Aorta (tissue), 5 donors: ENCODE data around the gene CHKB. TPM values are rescaled to one million over a fixed set of nuclear protein-coding genes. Genes with fewer than 3 reads are reported as not detected.

Source experiments
- ATAC-seq: fragments of 200-7000 bp; cut with Tn5 transposase; one replicate; pipeline ENCODE4 v1.9.1; 2022; ENCODE audit warnings: moderate library complexity; ENCODE audit not compliant: low FRiP score
- DNase-seq, 2 donors: peaks; one replicate each; pipeline ENCODE4 v3.0.0-alpha.2; 2020
- H3K27ac ChIP-seq, 2 donors: one replicate each; pipeline ENCODE4 v1.5.1; 2013; ENCODE audit warnings: low read length in 2 of 2, mild to moderate bottlenecking in 2 of 2, moderate library complexity in 2 of 2, control low read depth in 1 of 2, inconsistent platforms in 1 of 2, low read depth in 1 of 2
- H3K27me3 ChIP-seq, 2 donors: one replicate each; pipeline ENCODE4 v1.6.1; 2013; ENCODE audit warnings: control low read depth in 1 of 2, low read length in 1 of 2, mild to moderate bottlenecking in 1 of 2, moderate library complexity in 1 of 2; ENCODE audit not compliant: insufficient read depth in 2 of 2, control insufficient read depth in 1 of 2
- H3K36me3 ChIP-seq, 2 donors: one replicate each; pipeline ENCODE4 v1.6.1; 2013; ENCODE audit warnings: control low read depth in 1 of 2, low read length in 1 of 2, mild to moderate bottlenecking in 1 of 2; ENCODE audit not compliant: insufficient read depth in 2 of 2, control insufficient read depth in 1 of 2
- H3K4me1 ChIP-seq, 2 donors: one replicate each; pipeline ENCODE4 v1.6.1; 2013; ENCODE audit warnings: low read length in 2 of 2, control low read depth in 1 of 2, mild to moderate bottlenecking in 1 of 2, moderate library complexity in 1 of 2; ENCODE audit not compliant: insufficient read depth in 2 of 2, control insufficient read depth in 1 of 2
- H3K4me3 ChIP-seq, 2 donors: one replicate each; pipeline ENCODE4 v1.5.1; 2013; ENCODE audit warnings: low read length in 2 of 2, control low read depth in 1 of 2, mild to moderate bottlenecking in 1 of 2
- H3K9me3 ChIP-seq: one replicate; pipeline ENCODE4 v1.6.1; 2013; ENCODE audit warnings: mild to moderate bottlenecking, low read length; ENCODE audit not compliant: control insufficient read depth
- WGBS, 2 donors: extraction: QIAGEN DNeasy Blood & Tissue Kit; methylation state at CpG; one replicate each; pipeline ENCODE4 v1.1.7; 2013; 5-methylcytosine and 5-hydroxymethylcytosine counted together
- intact Hi-C, 2 donors: fragments of 100-400 bp; cut with DNase I; formaldehyde crosslinking; loops; one replicate each; pipeline versions ENCODE4 v1.14.2 to v1.15.0; 2022
- polyA plus RNA-seq, 2 donors: library from polyadenylated mRNA; stranded (reverse); fragments of 200-250 nt; gene quantifications; one replicate each; pipeline ENCODE4 v1.2.3, GENCODE V29; 2013
- total RNA-seq, 2 donors: library from RNA; stranded (reverse); fragmentation: NEBNext Ultra II Directional; extraction: Animal tissue kit (Norgen Biotek cat#: 25700); gene quantifications; one replicate each; pipeline ENCODE4 v1.2.1, GENCODE V29; 2021
- donor health status: healthy with polysubstance abuse.
- donor health status: Bipolar disorder and iron deficiency.
- donor health status: DM: no; HTN: no; CAD: no.
- donor health status: DM: no; HTN: no; CAD: no.
- donor health status: DM: yes; HTN: yes; CAD: no.

Gene CHKB
- total and polyA plus RNA-seq, 4 donors, result 28.4 to 544 (median 57.7) TPM

- H3K27me3 ChIP-seq, result no peaks in the 10 kb centered on the region
- ATAC-seq (no peak), DNase-seq (no peak)
- no peak overlapping the region for H3K27ac ChIP-seq
- WGBS, 2 donors, result 90 to 92% methylated on average over 11 of the region's 11 CpGs
- intact Hi-C loops, result loop anchor here in 1 of 2 donors (5.0 kb wide), 2 partner anchors 37 to 57 kb away; partner anchors contain the start of genes LMF2, NCAPH2 and SCO2
- no peaks in the 10 kb centered on the region for H3K9me3 ChIP-seq
- no peaks in the 10 kb centered on the region for H3K36me3 ChIP-seq
- H3K4me1 ChIP-seq, result no peaks in the 10 kb centered on the region
- no peak overlapping the region for H3K4me3 ChIP-seq
Observed at GRCh38 chr22:50564289-50564688, 18.4 kb downstream of the CHKB start.

DNA sequence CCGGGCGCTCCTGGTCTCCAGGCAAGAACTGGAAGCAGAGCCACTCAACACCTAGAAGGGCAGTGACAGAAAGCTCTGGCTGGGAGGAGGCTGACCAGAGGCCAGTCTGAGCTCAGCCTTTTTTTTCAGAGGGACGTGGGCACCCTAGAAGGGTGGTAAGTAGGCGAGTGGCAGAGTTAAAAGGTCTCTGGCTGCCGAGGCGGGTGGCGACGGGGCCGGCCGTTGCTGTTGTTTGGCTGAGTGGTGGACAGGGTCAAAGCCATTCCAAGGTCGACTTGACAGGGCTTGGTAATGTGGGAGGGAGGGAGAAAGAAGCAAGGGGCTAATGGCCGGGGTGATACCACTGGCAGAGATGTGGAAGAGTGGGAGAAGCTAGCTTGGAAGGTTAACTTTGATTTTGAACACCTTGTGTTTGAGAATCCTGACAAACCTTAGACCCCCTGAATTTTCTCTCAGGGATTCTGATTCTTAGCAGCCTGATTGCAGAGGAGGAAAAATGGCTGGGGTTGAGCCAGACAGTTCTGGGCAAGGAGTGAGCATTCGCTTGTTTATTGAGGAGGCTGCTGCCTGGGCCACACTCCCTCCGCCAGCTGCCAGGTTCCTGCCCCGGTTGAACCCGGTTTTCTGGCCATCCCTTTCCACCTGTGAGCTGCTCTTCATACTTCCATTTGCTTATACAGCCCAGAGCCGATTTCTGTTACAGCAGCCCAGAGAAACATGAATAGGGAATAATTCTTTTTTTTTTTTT, 19.1 kb downstream of the CHKB start:
- Histone ChIP-seq H3K27me3 (no peaks in the 10 kb centered on the region), H3K36me3 (no peaks in the 10 kb centered on the region), H3K4me3 (peak overlapping the region in 1 of 2 donors; percentile 58), H3K4me1 (no peaks in the 10 kb centered on the region), H3K9me3 (no peaks in the 10 kb centered on the region), H3K27ac (no peak overlapping the region)
- 10 to 11% methylated on average over 17 of the region's 17 CpGs for WGBS, 2 donors
- intact Hi-C loops, result loop anchor here in 1 of 2 donors (2.0 to 5.0 kb wide), 3 partner anchors 19 to 56 kb away; partner anchors contain the start of genes CHKB, LMF2, NCAPH2 and SCO2
- DNase-seq (peak; percentile 40 to 74), ATAC-seq (peak; percentile 10)

- Histone ChIP-seq H3K27me3 (no peaks in the 10 kb centered on the region), H3K36me3 (no peaks in the 10 kb centered on the region), H3K9me3 (no peaks in the 10 kb centered on the region), H3K4me1 (no peaks in the 10 kb centered on the region), H3K4me3 (peak within 1 kb of the TSS in 1 of 2 donors; percentile 58), H3K27ac (no peak within 1 kb of the TSS)
- DNase-seq (peak; percentile 97 to 99), ATAC-seq (peak; percentile 98)
- 2 to 5% methylated on average over 37 to 61 of the region's 61 CpGs for WGBS, 2 donors
- intact Hi-C loops, result loop anchor here in 1 of 2 donors (2.0 to 5.0 kb wide), 3 partner anchors 20 to 55 kb away; partner anchors contain the start of genes CHKB, LMF2, NCAPH2 and SCO2
Observed at GRCh38 chr22:50562523-50563412, 19.9 kb downstream of the CHKB start, which contains the start of gene SYCE3. Gene SYCE3, minus strand, starts transcription at chr22:50562919. Its CDS starts 6,514 bp downstream, at chr22:50556405.

DNA sequence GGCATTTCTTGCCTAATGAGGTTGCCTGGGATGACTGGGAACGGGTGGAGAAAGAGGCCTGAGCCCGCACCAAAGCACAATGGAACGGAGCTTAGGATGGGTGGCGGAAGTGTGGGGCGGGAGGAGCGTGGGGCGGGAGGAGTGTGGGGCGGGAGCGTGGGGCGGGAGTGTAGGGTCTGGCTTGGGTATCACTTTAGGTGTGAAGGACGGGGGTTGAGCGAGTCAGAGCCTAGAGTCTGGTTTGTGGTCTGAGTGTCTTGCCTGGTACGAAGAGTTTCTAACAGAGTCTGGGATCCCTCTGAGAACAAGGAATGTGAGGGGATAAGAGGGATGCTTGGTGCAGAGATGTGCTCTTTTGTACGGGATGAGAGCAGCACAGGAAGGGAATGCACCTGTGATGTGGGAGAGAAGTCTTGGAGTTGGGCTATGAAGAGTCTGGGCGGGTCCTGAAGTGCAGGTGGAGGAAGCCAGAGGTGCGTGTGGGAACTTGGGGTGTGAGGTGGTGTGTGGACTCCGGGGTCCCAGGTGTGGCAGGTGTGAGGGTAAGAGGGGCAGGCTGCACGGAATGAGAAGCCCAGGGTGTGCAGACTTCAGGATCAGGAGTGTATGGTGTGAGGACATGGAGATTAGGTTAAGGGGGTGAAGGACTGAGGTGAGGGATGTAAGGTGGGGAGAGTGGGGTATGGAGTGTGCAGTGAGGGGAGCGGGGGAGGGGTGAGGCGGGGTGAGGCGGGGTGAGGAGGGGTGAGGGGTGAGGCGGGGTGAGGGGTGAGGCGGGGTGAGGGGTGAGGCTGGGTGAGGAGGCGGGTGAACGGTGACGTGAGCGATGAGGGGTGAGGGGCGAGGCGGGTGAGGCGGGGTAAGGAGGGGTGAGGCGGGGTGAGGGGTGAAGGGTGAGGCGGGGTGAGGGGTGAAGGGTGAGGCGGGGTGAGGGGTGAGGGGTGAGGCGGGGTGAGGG, 21.0 kb downstream of the CHKB start:
- WGBS, 2 donors, result 68 to 70% methylated on average over 28 to 31 of the region's 34 CpGs
- intact Hi-C loops, result loop anchor here in 1 of 2 donors (2.0 to 5.0 kb wide), 3 partner anchors 21 to 54 kb away; partner anchors contain the start of genes CHKB, LMF2, NCAPH2 and SCO2
- peak; percentile 47 to 68 for DNase-seq

DNA sequence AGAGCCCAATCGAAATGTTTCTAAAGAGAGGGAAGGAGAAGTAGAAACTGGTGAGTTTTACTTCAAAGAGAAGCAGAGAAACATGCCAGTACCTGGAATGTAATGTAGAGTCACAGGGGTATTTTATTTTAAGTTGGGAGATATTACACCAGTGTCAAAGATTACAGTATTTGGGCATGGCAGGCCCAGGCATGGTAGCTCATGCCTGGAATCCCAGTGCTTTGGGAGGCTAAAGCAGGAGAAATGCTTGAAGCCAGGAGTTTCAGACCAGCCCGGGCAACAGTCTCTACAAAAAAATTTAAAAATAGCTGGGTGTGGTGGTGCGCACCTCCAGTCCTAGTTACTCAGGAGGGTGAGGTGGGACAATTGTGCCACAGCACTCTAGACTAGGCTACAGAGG, 22.6 kb downstream of the CHKB start:
- 80 to 81% methylated on average over 3 of the region's 3 CpGs for WGBS, 2 donors
- Histone ChIP-seq H3K27me3 (no peaks in the 10 kb centered on the region), H3K4me1 (no peaks in the 10 kb centered on the region), H3K27ac (no peak overlapping the region), H3K4me3 (no peak overlapping the region), H3K36me3 (no peaks in the 10 kb centered on the region), H3K9me3 (no peaks in the 10 kb centered on the region)
- DNase-seq, result peak in 1 of 2 donors; percentile 8
- ATAC-seq, result no peak
- intact Hi-C loops, result loop anchor here in 1 of 2 donors (5.0 kb wide), 2 partner anchors 33 to 53 kb away; partner anchors contain the start of genes LMF2, NCAPH2 and SCO2

More for the DNA sequence above, 21.0 kb downstream of the CHKB start:
- H3K27ac ChIP-seq, result no peak overlapping the region
- no peak overlapping the region for H3K4me3 ChIP-seq
- no peaks in the 10 kb centered on the region for H3K4me1 ChIP-seq
- no peaks in the 10 kb centered on the region for H3K9me3 ChIP-seq
- H3K27me3 ChIP-seq, result no peaks in the 10 kb centered on the region
- ATAC-seq, result no peak
- no peaks in the 10 kb centered on the region for H3K36me3 ChIP-seq

DNA sequence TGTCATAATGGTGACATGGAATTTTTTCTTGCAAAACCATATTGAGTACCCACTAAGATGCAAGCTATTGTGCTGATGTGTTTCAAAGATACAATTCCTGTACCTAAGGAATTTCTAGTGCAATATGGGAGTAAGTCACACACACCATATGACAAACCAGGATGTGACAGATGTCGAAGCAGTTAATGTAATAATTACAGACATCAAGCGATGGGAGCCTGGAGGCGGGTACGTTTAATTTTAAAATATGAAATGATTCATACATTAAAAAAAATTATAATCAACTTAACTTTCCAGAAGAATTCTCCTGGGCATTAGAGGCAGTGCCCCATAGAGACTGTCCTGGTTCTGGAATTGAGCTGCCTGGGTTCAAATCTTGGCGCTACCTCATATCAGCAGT, 25.9 kb downstream of the CHKB start:
- intact Hi-C loops, result no loop called here
- WGBS, 2 donors, result 72 to 74% methylated on average over 5 of the region's 5 CpGs
- H3K36me3 ChIP-seq, result no peaks in the 10 kb centered on the region
- DNase-seq (no peak), ATAC-seq (no peak)
- H3K9me3 ChIP-seq, result no peaks in the 10 kb centered on the region
- H3K4me1 ChIP-seq, result no peaks in the 10 kb centered on the region
- no peaks in the 10 kb centered on the region for H3K27me3 ChIP-seq
- H3K4me3 ChIP-seq, result no peak overlapping the region
- no peak overlapping the region for H3K27ac ChIP-seq

GRCh38 chr22:50553310-50553709, 29.3 kb downstream of the CHKB start:
- WGBS, 2 donors, result 76 to 78% methylated on average over 8 of the region's 8 CpGs
- Histone ChIP-seq H3K36me3 (no peaks in the 10 kb centered on the region), H3K27ac (no peak overlapping the region), H3K9me3 (no peaks in the 10 kb centered on the region), H3K27me3 (no peaks in the 10 kb centered on the region), H3K4me1 (no peaks in the 10 kb centered on the region), H3K4me3 (no peak overlapping the region)
- DNase-seq (peak in 1 of 2 donors; percentile 6), ATAC-seq (no peak)
- intact Hi-C loops, result no loop called here
